CD4-positive, alpha-beta T cell treated with Interleukin-17A for 1 hour (primary cell): ENCODE results near the gene ACTRT2.
A peak's percentile ranks its signal among the peaks of the same experiment; 100 is the strongest.

ENCODE experiments used
- DNase-seq: peaks from one replicate; pipeline ENCODE4 v3.0.0-alpha.2; 2020

The ACTRT2 gene

GRCh38 chr1:3019007-3019515, 2.2 kb upstream of the ACTRT2 start:
- no peak for DNase-seq

- DNase-seq, result no peak
These were observed 1.7 kb upstream of the ACTRT2 start for GRCh38 chr1:3019516-3020051.

- DNase-seq, result no peak
These were observed 881 bp upstream of the ACTRT2 start for GRCh38 chr1:3020263-3020909.

GRCh38 chr1:3021801-3022401, 634 bp downstream of the ACTRT2 start:
- no peak for DNase-seq

GRCh38 chr1:3022511-3022973, 1.3 kb downstream of the ACTRT2 start:
- DNase-seq, result no peak

GRCh38 chr1:3022976-3023375, 1.7 kb downstream of the ACTRT2 start:
- no peak for DNase-seq

GRCh38 chr1:3024019-3024418, 2.8 kb downstream of the ACTRT2 start:
- DNase-seq, result no peak

GRCh38 chr1:3024588-3024987, 3.3 kb downstream of the ACTRT2 start:
- DNase-seq, result no peak

GRCh38 chr1:3026124-3026523, 4.9 kb downstream of the ACTRT2 start:
- no peak for DNase-seq

- DNase-seq, result no peak
These were observed 5.5 kb downstream of the ACTRT2 start for GRCh38 chr1:3026581-3027391.

GRCh38 chr1:3027611-3028371, 6.5 kb downstream of the ACTRT2 start:
- no peak for DNase-seq

- no peak for DNase-seq
These were observed 7.4 kb downstream of the ACTRT2 start for GRCh38 chr1:3028531-3029282.

- DNase-seq, result no peak
These were observed 8.3 kb downstream of the ACTRT2 start for GRCh38 chr1:3029481-3029961.

GRCh38 chr1:3029991-3030662, 8.9 kb downstream of the ACTRT2 start:
- DNase-seq, result no peak

- no peak for DNase-seq
These were observed 9.6 kb downstream of the ACTRT2 start for GRCh38 chr1:3030663-3031381.

GRCh38 chr1:3031401-3032221, 10.3 kb downstream of the ACTRT2 start:
- DNase-seq, result no peak

GRCh38 chr1:3032371-3033039, 11.2 kb downstream of the ACTRT2 start:
- no peak for DNase-seq

GRCh38 chr1:3033040-3033789, 11.9 kb downstream of the ACTRT2 start:
- peak; percentile 62 for DNase-seq
